ENCODE results near the gene SVIL. TPM values are rescaled to one million over a fixed set of nuclear protein-coding genes. Genes with fewer than 3 reads are reported as not detected.

The SVIL gene
- total and polyA plus RNA-seq, 4 donors, result 30.2 to 119 (median 56.7) TPM

GRCh38 chr10:29415876-29416275 lies 218.9 kb downstream of the SVIL start:
- H3K9me3 ChIP-seq (ENCODE audit: control insufficient read depth, insufficient read depth, low read length), result no peaks in the 10 kb centered on the region
- WGBS (ENCODE audit: insufficient coverage), result 100% methylated on average over 1 of the region's 2 CpGs
- no peak for DNase-seq (ENCODE audit: low read depth in 4 of 6, low spot score in 6 of 6)
- H3K27me3 ChIP-seq (ENCODE audit: control insufficient read depth, insufficient read depth, low read length), result no peaks in the 10 kb centered on the region
- peaks cover 11% of the 10 kb centered on the region for H3K36me3 ChIP-seq (ENCODE audit: control insufficient read depth, insufficient read depth, low read length)
- H3K4me3 ChIP-seq (ENCODE audit: low read depth, low read length), result no peak overlapping the region
- no peak overlapping the region for H3K27ac ChIP-seq (ENCODE audit: low read depth, low read length)
- peaks cover 5% of the 10 kb centered on the region for H3K4me1 ChIP-seq (ENCODE audit: control insufficient read depth, insufficient read depth, low read length)

GRCh38 chr10:29414501-29414900 lies 220.3 kb downstream of the SVIL start:
- H3K4me1 ChIP-seq (ENCODE audit: control insufficient read depth, insufficient read depth, low read length), result peaks cover 10% of the 10 kb centered on the region
- WGBS (ENCODE audit: insufficient coverage), result 57% methylated on average over 1 of the region's 1 CpG
- no peak for DNase-seq (ENCODE audit: low read depth in 4 of 6, low spot score in 6 of 6)
- no peak overlapping the region for H3K4me3 ChIP-seq (ENCODE audit: low read depth, low read length)
- no peak overlapping the region for H3K27ac ChIP-seq (ENCODE audit: low read depth, low read length)
- H3K9me3 ChIP-seq (ENCODE audit: control insufficient read depth, insufficient read depth, low read length), result no peaks in the 10 kb centered on the region
- H3K36me3 ChIP-seq (ENCODE audit: control insufficient read depth, insufficient read depth, low read length), result peaks cover 8% of the 10 kb centered on the region
- H3K27me3 ChIP-seq (ENCODE audit: control insufficient read depth, insufficient read depth, low read length), result no peaks in the 10 kb centered on the region

DNA sequence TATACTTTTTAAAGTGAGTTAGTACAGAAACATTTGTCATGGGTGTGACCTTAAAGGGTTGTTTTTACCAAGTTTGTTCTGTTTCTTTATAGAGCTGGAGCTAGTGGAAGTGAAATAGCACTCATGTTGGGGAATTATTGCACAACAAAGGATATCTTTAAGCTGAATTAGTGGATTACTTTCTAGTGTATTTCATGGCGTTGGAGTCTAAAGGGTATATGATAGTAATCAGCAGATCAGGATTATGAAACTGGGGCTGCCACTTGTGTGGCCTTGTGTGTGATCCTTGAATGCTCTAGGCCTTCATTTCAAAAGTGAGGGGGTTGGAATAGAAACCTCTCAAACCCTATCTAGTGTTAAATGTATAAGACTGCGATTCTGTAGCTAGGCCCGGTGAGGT lies 222.3 kb downstream of the SVIL start:
- Histone ChIP-seq H3K36me3 (ENCODE audit: control insufficient read depth, insufficient read depth, low read length) (peaks cover 6% of the 10 kb centered on the region), H3K4me3 (ENCODE audit: low read depth, low read length) (no peak overlapping the region), H3K4me1 (ENCODE audit: control insufficient read depth, insufficient read depth, low read length) (peaks cover 10% of the 10 kb centered on the region), H3K9me3 (ENCODE audit: control insufficient read depth, insufficient read depth, low read length) (no peaks in the 10 kb centered on the region), H3K27ac (ENCODE audit: low read depth, low read length) (no peak overlapping the region), H3K27me3 (ENCODE audit: control insufficient read depth, insufficient read depth, low read length) (no peaks in the 10 kb centered on the region)
- no peak for DNase-seq (ENCODE audit: low read depth in 4 of 6, low spot score in 6 of 6)
- WGBS (ENCODE audit: insufficient coverage), result 100% methylated on average over 1 of the region's 3 CpGs

DNA sequence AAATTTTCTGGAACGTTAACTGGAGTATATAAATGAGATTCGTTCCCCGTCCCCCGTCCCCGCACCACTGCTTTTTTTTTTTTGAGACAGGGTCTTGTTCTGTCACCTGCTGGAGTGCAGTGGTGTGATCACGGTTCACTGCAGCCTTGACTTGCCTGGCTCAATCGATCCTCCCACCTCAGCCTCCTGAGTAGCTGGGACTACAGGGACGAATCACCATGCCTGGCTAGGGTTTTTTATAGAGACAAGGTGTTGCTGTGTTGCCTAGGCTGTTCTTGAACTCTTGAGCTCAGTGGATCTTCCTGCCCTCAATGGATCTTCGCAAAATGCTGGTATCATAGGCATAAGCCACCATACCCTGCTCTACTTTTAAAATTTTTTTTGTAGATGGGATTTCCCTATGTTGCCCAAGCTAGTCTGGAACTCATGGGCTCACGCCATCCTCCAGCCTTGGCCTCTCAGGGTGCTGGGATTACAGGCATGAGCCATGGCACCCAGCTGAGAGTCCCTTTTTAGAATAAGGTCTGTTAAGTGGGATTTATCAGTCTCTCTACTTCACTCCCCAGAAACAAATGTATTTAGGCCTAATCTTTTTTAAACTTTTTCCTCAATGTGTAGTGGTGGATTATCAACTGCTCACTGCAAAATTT lies 223.0 kb downstream of the SVIL start:
- WGBS (ENCODE audit: insufficient coverage), result 92% methylated on average over 2 of the region's 10 CpGs
- H3K4me3 ChIP-seq (ENCODE audit: low read depth, low read length), result no peak overlapping the region
- H3K27ac ChIP-seq (ENCODE audit: low read depth, low read length), result no peak overlapping the region
- H3K27me3 ChIP-seq (ENCODE audit: control insufficient read depth, insufficient read depth, low read length), result no peaks in the 10 kb centered on the region
- no peak for DNase-seq (ENCODE audit: low read depth in 4 of 6, low spot score in 6 of 6)
- no peaks in the 10 kb centered on the region for H3K9me3 ChIP-seq (ENCODE audit: control insufficient read depth, insufficient read depth, low read length)
- peaks cover 3% of the 10 kb centered on the region for H3K36me3 ChIP-seq (ENCODE audit: control insufficient read depth, insufficient read depth, low read length)
- H3K4me1 ChIP-seq (ENCODE audit: control insufficient read depth, insufficient read depth, low read length), result peaks cover 10% of the 10 kb centered on the region

GRCh38 chr10:29409241-29410054 lies 225.3 kb downstream of the SVIL start:
- no peaks in the 10 kb centered on the region for H3K36me3 ChIP-seq (ENCODE audit: control insufficient read depth, insufficient read depth, low read length)
- peak overlapping the region; percentile 74 for H3K4me3 ChIP-seq (ENCODE audit: low read depth, low read length)
- H3K9me3 ChIP-seq (ENCODE audit: control insufficient read depth, insufficient read depth, low read length), result no peaks in the 10 kb centered on the region
- H3K4me1 ChIP-seq (ENCODE audit: control insufficient read depth, insufficient read depth, low read length), result peaks cover 10% of the 10 kb centered on the region
- under 1% methylated on average over 66 of the region's 69 CpGs for WGBS (ENCODE audit: insufficient coverage)
- H3K27ac ChIP-seq (ENCODE audit: low read depth, low read length), result peak overlapping the region; percentile 68
- peak in 5 of 6 donors; percentile 67 to 93 (median 72) for DNase-seq (ENCODE audit: low read depth in 4 of 6, low spot score in 6 of 6)
- H3K27me3 ChIP-seq (ENCODE audit: control insufficient read depth, insufficient read depth, low read length), result no peaks in the 10 kb centered on the region

- Histone ChIP-seq H3K4me3 (ENCODE audit: low read depth, low read length) (peak overlapping the region; percentile 74), H3K27ac (ENCODE audit: low read depth, low read length) (peak overlapping the region; percentile 68), H3K27me3 (ENCODE audit: control insufficient read depth, insufficient read depth, low read length) (no peaks in the 10 kb centered on the region), H3K9me3 (ENCODE audit: control insufficient read depth, insufficient read depth, low read length) (no peaks in the 10 kb centered on the region), H3K4me1 (ENCODE audit: control insufficient read depth, insufficient read depth, low read length) (peaks cover 10% of the 10 kb centered on the region), H3K36me3 (ENCODE audit: control insufficient read depth, insufficient read depth, low read length) (no peaks in the 10 kb centered on the region)
- no peak for DNase-seq (ENCODE audit: low read depth in 4 of 6, low spot score in 6 of 6)
- WGBS (ENCODE audit: insufficient coverage), result no CpG with 5 or more reads among the region's 2 CpGs
These were observed 225.9 kb downstream of the SVIL start for GRCh38 chr10:29408847-29409240.

Small RNAs within 50 kb of the gene (small RNA-seq; reads per million reads assigned to genes)
- gene MIR604 (ENCODE audit: low replicate concordance), result not detected
- gene MIR938 (ENCODE audit: low replicate concordance), result not detected
- not detected for gene RF00105 (ENCODE audit: low replicate concordance)

All from spinal cord (tissue), 10 donors.